Ishikawa (cell line): ENCODE measurements around the gene SDR9C7.

Experiments used
- CEBPB ChIP-seq: IDR thresholded peaks from 2 replicates; pipeline ENCODE4 v1.6.1; 2012
- CREB1 ChIP-seq: IDR thresholded peaks from 2 replicates; pipeline ENCODE4 v1.6.1; 2012; ENCODE audit warnings: low read depth
- EGR1 ChIP-seq: IDR thresholded peaks from 2 replicates; pipeline ENCODE4 v1.6.1; 2012
- EP300 ChIP-seq: IDR thresholded peaks from 2 replicates; pipeline ENCODE4 v1.6.1; 2012; ENCODE audit warnings: borderline replicate concordance
- FOXM1 ChIP-seq: IDR thresholded peaks from 2 replicates; pipeline ENCODE4 v1.6.1; 2012; ENCODE audit warnings: low read depth, borderline replicate concordance
- NFIC ChIP-seq: IDR thresholded peaks from 2 replicates; pipeline ENCODE4 v1.6.1; 2012
- RAD21 ChIP-seq: IDR thresholded peaks from 2 replicates; pipeline ENCODE4 v1.6.1; 2012; ENCODE audit warnings: low read depth
- TAF1 ChIP-seq: IDR thresholded peaks from 2 replicates; pipeline ENCODE4 v1.6.1; 2012; ENCODE audit warnings: low read depth, mild to moderate bottlenecking
- TCF12 ChIP-seq: IDR thresholded peaks from 2 replicates; pipeline ENCODE4 v1.6.1; 2012; ENCODE audit warnings: low read depth
- TEAD4 ChIP-seq: IDR thresholded peaks from 2 replicates; pipeline ENCODE4 v1.6.1; 2012
- YY1 ChIP-seq: IDR thresholded peaks from 2 replicates; pipeline ENCODE4 v1.6.1; 2012; ENCODE audit warnings: low read depth
- ZBTB7A ChIP-seq: IDR thresholded peaks from 2 replicates; pipeline ENCODE4 v1.6.1; 2012; ENCODE audit warnings: low read depth
- TF ChIP-seq, protein P1 (sequence below): IDR thresholded peaks from 2 replicates; pipeline ENCODE4 v1.6.1; 2012; ENCODE audit warnings: low read depth, mild to moderate bottlenecking
- TF ChIP-seq, protein P2 (sequence below): IDR thresholded peaks from 2 replicates; pipeline ENCODE4 v1.6.1; 2012
- TF ChIP-seq, protein P3 (sequence below): IDR thresholded peaks from 2 replicates; pipeline ENCODE4 v1.6.1; 2012

SDR9C7 gene

DNA sequence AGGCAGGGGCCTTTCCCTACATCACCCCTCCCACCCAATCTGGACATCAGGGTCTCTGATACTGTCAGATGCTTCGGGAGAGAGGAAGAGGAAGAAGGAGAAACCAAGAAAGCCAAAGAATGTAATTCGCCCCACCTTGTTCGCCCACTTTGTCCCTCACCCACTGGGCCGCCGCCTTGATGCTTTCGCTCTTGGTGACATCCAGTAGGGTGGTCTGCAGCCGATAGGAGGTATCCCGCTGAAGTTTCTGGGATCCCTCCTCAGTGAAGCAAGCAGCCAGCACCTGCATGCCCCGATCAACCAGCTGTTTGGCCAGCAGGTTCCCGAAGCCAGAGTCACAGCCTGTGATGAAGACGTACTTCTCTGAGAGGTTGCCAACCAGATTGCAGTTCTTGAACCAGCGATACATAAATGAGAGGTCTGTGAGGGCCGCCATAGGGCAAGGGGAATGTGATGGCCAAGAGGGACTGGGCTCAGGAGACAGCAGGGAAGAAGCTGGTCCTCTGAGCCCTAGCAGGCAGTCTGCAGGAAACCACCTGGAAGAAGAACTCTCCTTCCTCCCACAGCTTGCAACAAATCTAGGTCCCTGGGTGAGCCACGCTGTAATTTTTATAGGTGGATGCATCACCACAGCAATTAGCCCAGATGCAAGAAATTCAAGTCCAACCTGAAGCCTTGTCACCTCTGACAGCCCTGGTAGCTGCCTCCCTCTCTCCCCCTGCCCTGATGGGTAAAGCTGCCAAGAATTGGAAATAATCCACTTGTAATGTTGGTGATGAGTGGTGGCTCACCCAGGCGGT, at the start of gene SDR9C7:
SDR9C7 (minus strand) TSS at position 583 of the 800 bp plus-strand sequence; CDS start at position 436, 147 bp downstream.
- TF ChIP-seq FOXM1 (no peak), TAF1 (no peak), CEBPB (no peak), EP300 (no peak)

DNA sequence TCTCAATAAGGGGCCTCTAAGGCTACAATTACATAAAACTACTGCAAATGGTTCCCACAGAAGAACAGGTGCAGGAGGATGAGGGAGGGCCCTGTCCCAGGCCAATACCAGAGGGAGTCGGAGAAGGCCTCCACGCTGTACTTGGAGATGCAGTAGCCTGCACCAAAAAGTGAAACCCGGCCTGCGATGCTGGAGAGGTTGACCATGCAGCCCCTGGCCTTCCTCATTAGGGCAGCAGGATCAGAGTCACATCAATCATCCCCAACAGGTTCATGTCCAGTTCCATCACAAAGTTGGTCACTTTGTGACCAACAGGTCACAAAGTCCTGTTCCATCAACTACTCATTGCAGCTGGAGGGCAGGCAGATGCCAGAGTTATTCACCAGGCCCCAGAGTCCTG, 49.2 kb upstream of the SDR9C7 start:
- TF ChIP-seq CEBPB (no peak), TEAD4 (no peak), TCF12 (no peak), EGR1 (no peak), YY1 (no peak), ZBTB7A (no peak), CREB1 (no peak), EP300 (no peak), TAF1 (no peak), RAD21 (no peak), FOXM1 (no peak), NFIC (no peak)
- TF ChIP-seq, protein P1, sequence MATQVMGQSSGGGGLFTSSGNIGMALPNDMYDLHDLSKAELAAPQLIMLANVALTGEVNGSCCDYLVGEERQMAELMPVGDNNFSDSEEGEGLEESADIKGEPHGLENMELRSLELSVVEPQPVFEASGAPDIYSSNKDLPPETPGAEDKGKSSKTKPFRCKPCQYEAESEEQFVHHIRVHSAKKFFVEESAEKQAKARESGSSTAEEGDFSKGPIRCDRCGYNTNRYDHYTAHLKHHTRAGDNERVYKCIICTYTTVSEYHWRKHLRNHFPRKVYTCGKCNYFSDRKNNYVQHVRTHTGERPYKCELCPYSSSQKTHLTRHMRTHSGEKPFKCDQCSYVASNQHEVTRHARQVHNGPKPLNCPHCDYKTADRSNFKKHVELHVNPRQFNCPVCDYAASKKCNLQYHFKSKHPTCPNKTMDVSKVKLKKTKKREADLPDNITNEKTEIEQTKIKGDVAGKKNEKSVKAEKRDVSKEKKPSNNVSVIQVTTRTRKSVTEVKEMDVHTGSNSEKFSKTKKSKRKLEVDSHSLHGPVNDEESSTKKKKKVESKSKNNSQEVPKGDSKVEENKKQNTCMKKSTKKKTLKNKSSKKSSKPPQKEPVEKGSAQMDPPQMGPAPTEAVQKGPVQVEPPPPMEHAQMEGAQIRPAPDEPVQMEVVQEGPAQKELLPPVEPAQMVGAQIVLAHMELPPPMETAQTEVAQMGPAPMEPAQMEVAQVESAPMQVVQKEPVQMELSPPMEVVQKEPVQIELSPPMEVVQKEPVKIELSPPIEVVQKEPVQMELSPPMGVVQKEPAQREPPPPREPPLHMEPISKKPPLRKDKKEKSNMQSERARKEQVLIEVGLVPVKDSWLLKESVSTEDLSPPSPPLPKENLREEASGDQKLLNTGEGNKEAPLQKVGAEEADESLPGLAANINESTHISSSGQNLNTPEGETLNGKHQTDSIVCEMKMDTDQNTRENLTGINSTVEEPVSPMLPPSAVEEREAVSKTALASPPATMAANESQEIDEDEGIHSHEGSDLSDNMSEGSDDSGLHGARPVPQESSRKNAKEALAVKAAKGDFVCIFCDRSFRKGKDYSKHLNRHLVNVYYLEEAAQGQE = no peak
- TF ChIP-seq, protein P2, sequence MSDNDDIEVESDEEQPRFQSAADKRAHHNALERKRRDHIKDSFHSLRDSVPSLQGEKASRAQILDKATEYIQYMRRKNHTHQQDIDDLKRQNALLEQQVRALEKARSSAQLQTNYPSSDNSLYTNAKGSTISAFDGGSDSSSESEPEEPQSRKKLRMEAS = no peak
- TF ChIP-seq, protein P3, sequence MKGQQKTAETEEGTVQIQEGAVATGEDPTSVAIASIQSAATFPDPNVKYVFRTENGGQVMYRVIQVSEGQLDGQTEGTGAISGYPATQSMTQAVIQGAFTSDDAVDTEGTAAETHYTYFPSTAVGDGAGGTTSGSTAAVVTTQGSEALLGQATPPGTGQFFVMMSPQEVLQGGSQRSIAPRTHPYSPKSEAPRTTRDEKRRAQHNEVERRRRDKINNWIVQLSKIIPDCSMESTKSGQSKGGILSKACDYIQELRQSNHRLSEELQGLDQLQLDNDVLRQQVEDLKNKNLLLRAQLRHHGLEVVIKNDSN = no peak

DNA sequence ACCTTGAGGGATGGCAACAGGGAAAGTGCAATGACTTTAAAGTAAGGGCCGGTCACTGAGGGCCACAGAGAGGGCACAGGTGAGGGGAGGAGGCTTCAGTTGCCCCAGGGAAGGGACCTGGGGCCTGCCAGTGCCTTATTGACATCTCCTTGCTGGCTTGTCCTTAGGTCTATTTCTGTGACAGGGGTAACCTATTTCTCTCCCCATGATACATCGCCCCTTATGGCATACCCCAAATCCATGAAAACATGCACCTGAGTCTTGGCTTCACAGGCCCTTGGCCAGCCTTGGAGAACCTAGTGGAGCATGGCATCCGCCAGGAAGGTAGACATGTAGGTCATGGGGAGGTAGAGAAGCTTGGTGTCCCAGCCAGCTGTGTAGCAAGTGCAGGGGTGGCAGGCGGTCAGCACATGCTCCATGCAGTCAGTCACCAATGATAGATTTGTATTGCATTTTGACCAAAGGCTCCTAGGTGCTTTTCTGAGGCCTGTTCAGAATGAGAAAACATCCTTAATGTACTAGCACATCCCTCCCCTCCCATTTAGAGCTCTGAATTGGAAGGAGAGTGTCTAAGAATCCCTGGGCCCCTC, 46.8 kb upstream of the SDR9C7 start:
- TF ChIP-seq, protein P2 = no peak

DNA sequence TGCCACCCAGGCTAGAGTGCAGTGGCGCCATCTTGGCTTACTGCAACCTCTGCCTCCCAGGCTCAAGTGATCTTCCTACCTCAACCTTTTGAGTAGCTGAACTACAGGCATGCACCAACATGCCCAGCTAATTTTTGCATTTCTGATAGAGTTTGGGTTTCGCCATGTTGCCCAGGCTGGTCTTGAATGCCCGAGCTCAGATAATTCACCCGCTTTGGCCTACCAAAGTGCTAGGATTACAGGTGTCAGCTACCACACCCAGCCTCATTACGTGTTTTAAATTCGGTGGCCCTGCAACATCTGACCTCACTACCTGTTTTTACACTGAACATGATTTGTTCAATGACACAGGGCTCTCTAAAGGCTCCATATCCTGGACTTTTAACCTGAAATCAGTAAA, 46.1 kb upstream of the SDR9C7 start:
- no peak for TF ChIP-seq CREB1

DNA sequence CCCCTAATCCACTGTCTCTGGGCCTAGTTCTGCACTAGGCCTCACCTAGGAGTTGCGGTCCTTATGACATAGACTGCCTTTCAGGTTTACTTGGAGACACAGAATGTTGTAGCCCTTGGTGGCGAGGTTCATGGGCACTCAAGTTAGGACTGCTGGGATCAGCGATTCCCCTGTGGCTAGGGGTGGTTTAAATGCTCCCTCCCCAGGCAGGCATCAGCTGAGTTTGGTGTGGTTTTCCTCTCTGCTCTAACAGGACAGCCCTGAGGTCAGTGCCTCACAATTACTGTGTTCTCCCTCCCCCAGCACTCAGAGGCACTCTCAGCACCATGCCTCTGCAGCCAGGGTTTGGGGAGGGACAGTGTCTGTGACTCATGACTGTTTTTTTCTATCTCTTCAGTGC, 45.4 kb upstream of the SDR9C7 start:
- TF ChIP-seq EP300 = no peak
- no peak for TF ChIP-seq CEBPB
- no peak for TF ChIP-seq TEAD4

DNA sequence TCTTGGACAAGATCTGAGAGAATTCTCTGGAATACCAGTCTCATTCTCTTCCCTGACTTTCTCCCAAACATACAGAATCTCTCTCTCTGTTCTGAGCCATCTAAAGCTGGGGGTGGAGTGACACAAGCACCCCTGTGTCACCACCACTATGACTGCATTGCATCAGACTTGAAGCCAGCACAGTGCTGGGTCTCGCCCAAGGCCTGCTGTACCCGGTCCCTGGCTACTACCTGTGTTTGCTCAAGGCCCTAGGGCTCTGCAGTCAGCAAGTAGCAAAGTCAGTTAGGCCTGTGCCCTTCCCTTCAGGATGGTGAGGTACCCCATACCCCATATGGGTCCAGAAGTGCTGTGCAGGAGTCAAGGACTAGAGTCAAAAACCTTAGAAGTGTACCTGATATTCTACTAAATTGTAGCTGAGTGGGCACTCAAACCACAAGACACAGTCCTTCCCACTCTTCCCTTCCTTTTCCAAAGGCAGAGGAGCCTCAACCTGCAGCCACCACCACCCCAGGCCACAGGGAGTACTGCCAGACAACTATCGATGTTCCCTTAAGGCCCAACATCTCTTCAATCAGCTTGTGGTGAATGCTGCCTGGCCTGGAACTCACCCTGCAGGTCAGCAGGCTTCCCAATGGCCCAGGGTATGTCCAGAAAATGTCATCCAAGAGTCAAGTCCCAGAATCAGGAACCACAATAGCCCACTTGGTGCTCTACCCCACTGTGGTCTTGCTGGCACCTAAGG, 44.4 kb upstream of the SDR9C7 start:
- TF ChIP-seq, protein P1 = no peak
- TF ChIP-seq RAD21 (no peak), TEAD4 (no peak), YY1 (no peak), NFIC (no peak), ZBTB7A (no peak), EGR1 (no peak), FOXM1 (no peak), TAF1 (no peak), EP300 (no peak), TCF12 (no peak), CREB1 (no peak), CEBPB (no peak)
- TF ChIP-seq, protein P3 = no peak
- TF ChIP-seq, protein P2 = no peak
